ENCODE data around the gene NTNG2. TPM values are rescaled to one million over a fixed set of nuclear protein-coding genes. Genes with fewer than 3 reads are reported as not detected.

NTNG2 gene
- total RNA-seq, 4 donors from 2014 or later, result 1.5 to 6.6 (median 4.3) TPM

GRCh38 chr9:132214027-132214622 lies 52.3 kb downstream of the NTNG2 start:
- Histone ChIP-seq H3K27me3 (no peaks in the 10 kb centered on the region), H3K4me3 (peak overlapping the region in 3 of 4 donors; percentile 24 to 32 (median 25)), H3K4me1 (peaks cover 10 to 15% (median 13%) of the 10 kb centered on the region in 4 donors), H3K27ac (replicated peaks in 1 of 4) (peak overlapping the region; percentile 62 to 75 (median 67)), H3K9me3 (no peaks in the 10 kb centered on the region), H3K36me3 (no peaks in the 10 kb centered on the region)
- intact Hi-C loops (cut with DNase I), result no loop called here
- TF ChIP-seq POLR2A (IDR thresholded peaks at IDR 0.05; ENCODE audit: low read depth), result no peak
- no peak for TF ChIP-seq EP300 (IDR thresholded peaks at IDR 0.05)
- TF ChIP-seq, protein P1, sequence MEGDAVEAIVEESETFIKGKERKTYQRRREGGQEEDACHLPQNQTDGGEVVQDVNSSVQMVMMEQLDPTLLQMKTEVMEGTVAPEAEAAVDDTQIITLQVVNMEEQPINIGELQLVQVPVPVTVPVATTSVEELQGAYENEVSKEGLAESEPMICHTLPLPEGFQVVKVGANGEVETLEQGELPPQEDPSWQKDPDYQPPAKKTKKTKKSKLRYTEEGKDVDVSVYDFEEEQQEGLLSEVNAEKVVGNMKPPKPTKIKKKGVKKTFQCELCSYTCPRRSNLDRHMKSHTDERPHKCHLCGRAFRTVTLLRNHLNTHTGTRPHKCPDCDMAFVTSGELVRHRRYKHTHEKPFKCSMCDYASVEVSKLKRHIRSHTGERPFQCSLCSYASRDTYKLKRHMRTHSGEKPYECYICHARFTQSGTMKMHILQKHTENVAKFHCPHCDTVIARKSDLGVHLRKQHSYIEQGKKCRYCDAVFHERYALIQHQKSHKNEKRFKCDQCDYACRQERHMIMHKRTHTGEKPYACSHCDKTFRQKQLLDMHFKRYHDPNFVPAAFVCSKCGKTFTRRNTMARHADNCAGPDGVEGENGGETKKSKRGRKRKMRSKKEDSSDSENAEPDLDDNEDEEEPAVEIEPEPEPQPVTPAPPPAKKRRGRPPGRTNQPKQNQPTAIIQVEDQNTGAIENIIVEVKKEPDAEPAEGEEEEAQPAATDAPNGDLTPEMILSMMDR (IDR thresholded peaks at IDR 0.05), result peak in 1 of 3 experiments; percentile 9
- TF ChIP-seq POLR2AphosphoS5 (IDR thresholded peaks at IDR 0.05), result peak; percentile 56 to 58
- DNase-seq (ENCODE audit: extremely low spot score), result peak; percentile 93
- WGBS, result 24% methylated on average over 12 of the region's 18 CpGs

DNA sequence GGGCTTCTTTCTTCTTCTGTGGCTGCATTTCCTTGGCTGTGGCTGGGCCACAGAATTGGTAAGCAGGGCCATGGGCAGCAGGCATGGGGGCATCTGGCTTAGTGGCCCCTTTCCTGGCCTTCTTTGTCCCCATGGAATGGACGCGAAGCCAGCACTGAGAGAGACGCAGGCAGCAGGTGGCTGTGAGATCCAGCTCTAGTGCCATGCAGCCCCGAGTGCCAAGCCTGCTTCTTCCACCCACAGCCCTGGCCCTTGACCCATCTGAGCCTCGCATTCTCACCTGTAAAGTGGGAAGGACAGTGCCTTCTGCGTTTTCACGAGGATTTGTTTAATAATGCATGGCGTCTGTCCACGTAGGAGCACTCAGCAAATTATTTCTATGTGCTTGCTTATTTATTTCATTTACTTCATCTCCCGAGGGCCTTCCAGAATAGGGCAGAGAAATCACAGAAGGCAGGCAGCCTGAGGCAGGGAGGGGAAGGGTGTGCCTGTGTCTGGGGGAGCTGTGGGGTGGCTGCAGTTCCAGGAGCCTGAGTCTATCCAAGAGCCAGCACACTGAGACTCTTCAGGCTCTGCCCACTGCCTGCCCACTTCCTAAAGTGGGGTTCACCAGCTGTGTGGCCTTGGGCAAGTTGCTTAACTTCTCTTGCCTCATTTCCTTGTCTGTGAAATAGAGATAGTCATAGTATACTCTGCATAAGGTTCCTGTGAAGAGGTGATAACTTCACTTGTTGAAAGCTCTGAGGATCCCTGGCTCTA lies 55.2 kb downstream of the NTNG2 start:
- Histone ChIP-seq H3K27ac (replicated peaks in 1 of 4) (no peak overlapping the region), H3K36me3 (no peaks in the 10 kb centered on the region), H3K9me3 (no peaks in the 10 kb centered on the region), H3K4me3 (no peak overlapping the region), H3K27me3 (no peaks in the 10 kb centered on the region), H3K4me1 (peaks cover 10 to 15% (median 13%) of the 10 kb centered on the region in 4 donors)
- no peak for DNase-seq (ENCODE audit: extremely low spot score)
- intact Hi-C loops (cut with DNase I), result no loop called here
- TF ChIP-seq POLR2A (IDR thresholded peaks at IDR 0.05; ENCODE audit: low read depth) (no peak), POLR2AphosphoS5 (IDR thresholded peaks at IDR 0.05) (no peak), EP300 (IDR thresholded peaks at IDR 0.05) (no peak)
- TF ChIP-seq, protein P1 (IDR thresholded peaks at IDR 0.05), result no peak
- WGBS, result 75% methylated on average over 10 of the region's 10 CpGs

DNA sequence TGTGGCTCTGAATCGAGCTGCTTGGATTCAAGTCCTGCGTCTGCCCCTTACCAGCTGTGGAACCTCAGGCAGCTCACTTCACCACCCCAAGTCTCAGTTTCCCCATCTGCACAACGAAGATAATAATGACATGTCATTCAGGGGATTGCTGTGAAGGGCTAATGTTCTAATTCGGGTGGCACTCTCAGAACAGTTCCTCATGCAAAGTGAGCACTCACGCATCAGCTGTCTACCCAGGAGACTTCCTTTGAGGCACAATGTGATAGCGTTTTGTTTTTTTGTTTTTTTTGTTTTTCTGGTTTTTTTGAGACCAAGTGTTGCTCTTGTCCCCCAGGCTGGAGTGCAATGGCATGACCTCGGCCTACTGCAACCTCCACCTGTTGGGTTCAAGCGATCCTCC lies 56.4 kb downstream of the NTNG2 start:
- H3K27me3 ChIP-seq, result peaks cover 0 to 8% (median 0%) of the 10 kb centered on the region in 4 donors
- intact Hi-C loops (cut with DNase I), result no loop called here
- H3K36me3 ChIP-seq, result no peaks in the 10 kb centered on the region
- H3K27ac ChIP-seq (replicated peaks in 1 of 4), result no peak overlapping the region
- no peaks in the 10 kb centered on the region for H3K9me3 ChIP-seq
- DNase-seq (ENCODE audit: extremely low spot score), result no peak
- TF ChIP-seq, protein P1 (IDR thresholded peaks at IDR 0.05), result no peak
- TF ChIP-seq POLR2AphosphoS5 (IDR thresholded peaks at IDR 0.05), result no peak
- no peak for TF ChIP-seq POLR2A (IDR thresholded peaks at IDR 0.05; ENCODE audit: low read depth)
- no peak for TF ChIP-seq EP300 (IDR thresholded peaks at IDR 0.05)
- H3K4me3 ChIP-seq, result no peak overlapping the region
- WGBS, result 76% methylated on average over 6 of the region's 8 CpGs
- peaks cover 10 to 14% (median 13%) of the 10 kb centered on the region in 4 donors for H3K4me1 ChIP-seq

GRCh38 chr9:132221941-132222340 lies 60.1 kb downstream of the NTNG2 start:
- DNase-seq (ENCODE audit: extremely low spot score), result no peak
- H3K27me3 ChIP-seq, result peaks cover 0 to 8% (median 0%) of the 10 kb centered on the region in 4 donors
- WGBS, result 83% methylated on average over 6 of the region's 6 CpGs
- no peak overlapping the region for H3K4me3 ChIP-seq
- H3K9me3 ChIP-seq, result no peaks in the 10 kb centered on the region
- no peaks in the 10 kb centered on the region for H3K36me3 ChIP-seq
- H3K27ac ChIP-seq (replicated peaks in 1 of 4), result no peak overlapping the region
- TF ChIP-seq EP300 (IDR thresholded peaks at IDR 0.05) (no peak), POLR2AphosphoS5 (IDR thresholded peaks at IDR 0.05) (no peak), POLR2A (IDR thresholded peaks at IDR 0.05; ENCODE audit: low read depth) (no peak)
- TF ChIP-seq, protein P1 (IDR thresholded peaks at IDR 0.05), result no peak
- H3K4me1 ChIP-seq, result no peaks in the 10 kb centered on the region
- intact Hi-C loops (cut with DNase I), result no loop called here
